Neural cell (in vitro differentiated cells): Measurements from ENCODE around the gene SNX27.

Source experiments
- SMC3 ChIP-seq: fragments of 450-650 bp; conservative IDR thresholded peaks from 2 replicates; pipeline ENCODE4 v1.6.1; 2014; ENCODE audit warnings: antibody characterized with exemption, mild to moderate bottlenecking, moderate library complexity; ENCODE audit not compliant: poor library complexity
- TAF1 ChIP-seq: IDR thresholded peaks from 2 replicates; pipeline ENCODE4 v1.6.1; 2012; ENCODE audit warnings: low read depth

- no peak for TF ChIP-seq SMC3
- TF ChIP-seq TAF1 = no peak
Observed at GRCh38 chr1:151610142-151610541, 1.7 kb upstream of the SNX27 start.
